A549 (cell line): ENCODE data around the gene TMEM51.

Experiments
- POLR2A ChIP-seq: IDR thresholded peaks from 2 replicates; pipeline ENCODE4 v1.6.1; 2012; ENCODE audit warnings: mild to moderate bottlenecking, low read length
- POLR2AphosphoS2 ChIP-seq: conservative IDR thresholded peaks from 2 replicates; pipeline ENCODE4 v1.6.1; 2012; ENCODE audit warnings: low read length, improper control_type of control experiment, inconsistent platforms
- TF ChIP-seq, protein P1 (sequence below): fragments of >200 bp; sonication (Bioruptor Twin); formaldehyde crosslinking; IDR thresholded peaks from 3 replicates; pipeline ENCODE4 v1.5.1; 2016
- TF ChIP-seq, protein P2 (sequence below): IDR thresholded peaks from 2 replicates; pipeline ENCODE4 v1.6.1; 2012

DNA sequence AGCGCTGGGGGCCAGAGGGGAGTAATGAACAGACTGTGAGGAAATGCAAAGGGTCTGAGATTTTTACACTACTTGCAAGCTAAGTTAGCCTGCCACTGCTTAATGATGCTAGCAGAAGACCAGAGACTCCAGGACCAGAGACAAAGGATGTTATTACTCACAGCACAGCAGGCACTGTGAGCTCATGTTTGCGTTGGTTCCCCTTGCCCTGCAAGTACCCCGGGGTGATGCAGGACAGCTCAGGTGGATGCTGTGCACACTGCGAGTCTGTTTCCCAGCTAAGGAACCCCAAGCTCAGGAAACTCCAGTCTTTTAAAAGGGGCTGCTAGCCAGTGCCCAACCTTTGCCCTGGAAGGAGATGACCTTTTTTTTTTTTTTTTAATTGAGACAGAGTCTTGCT, 94.7 kb downstream of the TMEM51 start:
- TF ChIP-seq, protein P1, sequence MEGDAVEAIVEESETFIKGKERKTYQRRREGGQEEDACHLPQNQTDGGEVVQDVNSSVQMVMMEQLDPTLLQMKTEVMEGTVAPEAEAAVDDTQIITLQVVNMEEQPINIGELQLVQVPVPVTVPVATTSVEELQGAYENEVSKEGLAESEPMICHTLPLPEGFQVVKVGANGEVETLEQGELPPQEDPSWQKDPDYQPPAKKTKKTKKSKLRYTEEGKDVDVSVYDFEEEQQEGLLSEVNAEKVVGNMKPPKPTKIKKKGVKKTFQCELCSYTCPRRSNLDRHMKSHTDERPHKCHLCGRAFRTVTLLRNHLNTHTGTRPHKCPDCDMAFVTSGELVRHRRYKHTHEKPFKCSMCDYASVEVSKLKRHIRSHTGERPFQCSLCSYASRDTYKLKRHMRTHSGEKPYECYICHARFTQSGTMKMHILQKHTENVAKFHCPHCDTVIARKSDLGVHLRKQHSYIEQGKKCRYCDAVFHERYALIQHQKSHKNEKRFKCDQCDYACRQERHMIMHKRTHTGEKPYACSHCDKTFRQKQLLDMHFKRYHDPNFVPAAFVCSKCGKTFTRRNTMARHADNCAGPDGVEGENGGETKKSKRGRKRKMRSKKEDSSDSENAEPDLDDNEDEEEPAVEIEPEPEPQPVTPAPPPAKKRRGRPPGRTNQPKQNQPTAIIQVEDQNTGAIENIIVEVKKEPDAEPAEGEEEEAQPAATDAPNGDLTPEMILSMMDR = no peak
- TF ChIP-seq, protein P2, sequence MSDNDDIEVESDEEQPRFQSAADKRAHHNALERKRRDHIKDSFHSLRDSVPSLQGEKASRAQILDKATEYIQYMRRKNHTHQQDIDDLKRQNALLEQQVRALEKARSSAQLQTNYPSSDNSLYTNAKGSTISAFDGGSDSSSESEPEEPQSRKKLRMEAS = no peak
- TF ChIP-seq POLR2A (no peak), POLR2AphosphoS2 (no peak)
